Right lobe of liver (tissue), 4 donors: Measurements from ENCODE around the gene ZBTB25.

Experiments
- CTCF ChIP-seq, 4 donors: fragments of 200-600 bp in 3 of 4; fragments of 450-650 bp in 1 of 4; IDR thresholded peaks; one replicate each; pipeline versions ENCODE4 v1.5.1 to v1.8.0; 2016 to 2022; ENCODE audit warnings: antibody characterized with exemption in 4 of 4, mild to moderate bottlenecking in 2 of 4
- POLR2A ChIP-seq: fragments of 450-650 bp; IDR thresholded peaks from one replicate; pipeline ENCODE4 v1.6.1; 2017; ENCODE audit warnings: antibody characterized with exemption, mild to moderate bottlenecking
- donor health status: DM: no; HTN: no; CAD: no.
- donor health status: DM: no; HTN: no; CAD: no.
- donor health status: DM: no; HTN: yes; CAD: no.

- no peak for TF ChIP-seq CTCF (IDR thresholded peaks at IDR 0.05)
- no peak for TF ChIP-seq POLR2A
These were observed 35.2 kb downstream of the ZBTB25 start for GRCh38 chr14:64468451-64468850.
